Glutamatergic neuron (in vitro differentiated cells): ENCODE results near the gene USP38. TPM values are rescaled to one million over a fixed set of nuclear protein-coding genes. Genes with fewer than 3 reads are reported as not detected.

Experiments used
- DNase-seq: peaks from one replicate; pipeline ENCODE4 v3.0.0; 2022
- H3K27ac Mint-ChIP-seq: one replicate; pipeline ENCODE4 v1.8.0; 2020; ENCODE audit warnings: mild to moderate bottlenecking, mixed read lengths, inconsistent platforms; ENCODE audit not compliant: unreplicated experiment
- H3K27me3 Mint-ChIP-seq: one replicate; pipeline ENCODE4 v1.8.0; 2020; ENCODE audit warnings: mild to moderate bottlenecking, moderate library complexity, mixed read lengths, inconsistent platforms; ENCODE audit not compliant: unreplicated experiment
- H3K36me3 Mint-ChIP-seq: one replicate; pipeline ENCODE4 v1.8.0; 2020; ENCODE audit warnings: mild to moderate bottlenecking, mixed read lengths, inconsistent platforms; ENCODE audit not compliant: unreplicated experiment
- H3K4me1 Mint-ChIP-seq: one replicate; pipeline ENCODE4 v1.8.0; 2020; ENCODE audit warnings: mild to moderate bottlenecking, low read depth, mixed read lengths, inconsistent platforms; ENCODE audit not compliant: unreplicated experiment
- H3K4me3 Mint-ChIP-seq: one replicate; pipeline ENCODE4 v1.8.0; 2020; ENCODE audit warnings: mild to moderate bottlenecking, mixed read lengths, inconsistent platforms; ENCODE audit not compliant: unreplicated experiment
- H3K9me3 Mint-ChIP-seq: one replicate; pipeline ENCODE4 v1.8.0; 2020; ENCODE audit warnings: mild to moderate bottlenecking, moderate library complexity, mixed read lengths, inconsistent platforms; ENCODE audit not compliant: unreplicated experiment
- total RNA-seq: library from RNA; stranded (reverse); fragmentation: NEBNext Ultra II Directional; extraction: Animal tissue kit (Norgen Biotek cat#: 25700); gene quantifications from one replicate; pipeline ENCODE4 v1.2.1, GENCODE V29; 2021; ENCODE audit not compliant: unreplicated experiment
- TF ChIP-seq, protein P1 (sequence below): fragments of 200-600 bp; sonication (generic); IDR thresholded peaks from one replicate; pipeline ENCODE4 v1.5.0; 2021; ENCODE audit not compliant: partially characterized antibody, unreplicated experiment

Gene USP38
- total RNA-seq, 1 donor from 2014 or later: 15.9 TPM

DNA sequence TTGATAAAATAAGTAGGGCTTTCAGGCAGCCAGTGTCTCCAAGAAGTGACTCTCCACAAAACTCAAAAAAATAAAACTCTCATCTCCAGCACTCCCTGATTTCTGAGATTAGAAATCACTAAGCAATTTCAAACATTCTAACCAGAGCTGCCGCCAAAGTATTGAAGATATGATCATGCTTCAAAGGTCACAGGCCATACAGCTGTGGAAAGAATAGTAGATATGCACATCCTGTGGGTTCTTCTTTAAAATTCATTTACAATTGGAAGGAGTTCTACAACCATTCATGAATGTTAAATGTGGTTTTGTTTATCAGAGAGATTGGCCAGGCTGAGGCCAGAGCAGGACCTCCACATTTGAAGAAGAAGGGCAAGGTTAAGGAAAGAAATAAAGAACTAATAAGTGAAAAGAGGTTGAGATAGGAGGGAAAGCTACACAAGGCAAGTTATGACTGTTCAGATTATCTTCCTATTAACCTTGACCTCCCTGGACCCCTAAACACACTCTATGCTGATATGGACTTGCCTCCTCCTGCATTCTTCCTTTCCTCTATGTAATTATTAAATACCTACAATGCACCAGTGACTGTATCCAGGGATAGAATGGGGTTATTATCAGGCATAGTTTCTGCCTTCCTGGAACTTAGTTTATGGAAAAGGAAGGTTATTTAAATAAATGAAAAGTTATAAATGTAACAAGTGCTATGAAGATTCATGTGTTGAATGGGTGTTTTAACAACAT is 56.4 kb downstream of the USP38 start:
- DNase-seq: no peak
- no peaks in the 10 kb centered on the region for H3K4me1 Mint-ChIP-seq
- no peak overlapping the region for H3K4me3 Mint-ChIP-seq
- H3K36me3 Mint-ChIP-seq: peaks cover 6% of the 10 kb centered on the region
- no peaks in the 10 kb centered on the region for H3K27me3 Mint-ChIP-seq
- H3K9me3 Mint-ChIP-seq: peaks cover 8% of the 10 kb centered on the region
- TF ChIP-seq, protein P1, sequence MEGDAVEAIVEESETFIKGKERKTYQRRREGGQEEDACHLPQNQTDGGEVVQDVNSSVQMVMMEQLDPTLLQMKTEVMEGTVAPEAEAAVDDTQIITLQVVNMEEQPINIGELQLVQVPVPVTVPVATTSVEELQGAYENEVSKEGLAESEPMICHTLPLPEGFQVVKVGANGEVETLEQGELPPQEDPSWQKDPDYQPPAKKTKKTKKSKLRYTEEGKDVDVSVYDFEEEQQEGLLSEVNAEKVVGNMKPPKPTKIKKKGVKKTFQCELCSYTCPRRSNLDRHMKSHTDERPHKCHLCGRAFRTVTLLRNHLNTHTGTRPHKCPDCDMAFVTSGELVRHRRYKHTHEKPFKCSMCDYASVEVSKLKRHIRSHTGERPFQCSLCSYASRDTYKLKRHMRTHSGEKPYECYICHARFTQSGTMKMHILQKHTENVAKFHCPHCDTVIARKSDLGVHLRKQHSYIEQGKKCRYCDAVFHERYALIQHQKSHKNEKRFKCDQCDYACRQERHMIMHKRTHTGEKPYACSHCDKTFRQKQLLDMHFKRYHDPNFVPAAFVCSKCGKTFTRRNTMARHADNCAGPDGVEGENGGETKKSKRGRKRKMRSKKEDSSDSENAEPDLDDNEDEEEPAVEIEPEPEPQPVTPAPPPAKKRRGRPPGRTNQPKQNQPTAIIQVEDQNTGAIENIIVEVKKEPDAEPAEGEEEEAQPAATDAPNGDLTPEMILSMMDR: no peak
- no peak overlapping the region for H3K27ac Mint-ChIP-seq

DNA sequence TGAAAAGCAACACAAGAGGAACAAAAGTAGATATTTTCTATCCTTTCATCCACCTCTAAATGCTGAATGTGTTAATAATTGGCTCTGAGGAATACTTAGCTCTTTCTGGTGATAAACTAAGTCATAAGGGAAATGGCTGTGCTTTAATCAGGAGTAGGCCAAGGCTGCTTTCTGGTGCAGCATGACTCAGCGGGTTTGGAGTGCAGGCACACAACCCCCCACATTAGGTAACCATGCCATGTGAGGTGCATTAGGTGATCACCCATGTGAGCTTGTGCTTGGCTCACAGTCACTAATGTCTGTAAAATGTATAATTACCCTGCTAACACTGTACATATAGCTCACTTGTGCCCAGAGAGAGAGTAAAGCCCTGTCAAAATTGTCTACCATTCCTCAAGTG is 57.2 kb downstream of the USP38 start:
- DNase-seq: no peak
- H3K27ac Mint-ChIP-seq: no peak overlapping the region

DNA sequence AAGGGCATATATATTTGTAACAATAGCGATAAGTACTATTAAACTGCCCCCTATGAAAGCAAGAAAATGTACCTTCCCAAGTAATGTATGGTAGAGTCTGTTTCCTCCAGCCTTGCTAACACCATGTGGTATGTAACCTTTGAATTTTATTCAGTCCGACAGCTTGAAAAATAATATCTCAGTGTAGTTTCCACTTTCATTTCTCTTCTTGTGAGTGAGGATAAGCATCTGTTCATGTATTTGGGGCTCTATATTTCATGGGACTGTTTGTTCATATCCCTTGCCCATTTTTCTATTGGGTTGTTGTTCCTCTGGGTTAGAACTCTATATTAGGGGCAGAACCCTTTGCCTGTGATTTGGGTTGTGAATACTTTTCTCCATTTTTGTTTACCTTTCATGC is 58.3 kb downstream of the USP38 start:
- Mint-ChIP-seq H3K36me3 (peaks cover 6% of the 10 kb centered on the region), H3K27me3 (no peaks in the 10 kb centered on the region), H3K27ac (no peak overlapping the region), H3K4me1 (no peaks in the 10 kb centered on the region), H3K4me3 (no peak overlapping the region), H3K9me3 (peaks cover 8% of the 10 kb centered on the region)
- TF ChIP-seq, protein P1: no peak
- no peak for DNase-seq

More for the DNA sequence above, 57.2 kb downstream of the USP38 start:
- Mint-ChIP-seq H3K4me1 (no peaks in the 10 kb centered on the region), H3K27me3 (no peaks in the 10 kb centered on the region), H3K36me3 (peaks cover 6% of the 10 kb centered on the region), H3K4me3 (no peak overlapping the region), H3K9me3 (peaks cover 8% of the 10 kb centered on the region)
- TF ChIP-seq, protein P1: no peak

DNA sequence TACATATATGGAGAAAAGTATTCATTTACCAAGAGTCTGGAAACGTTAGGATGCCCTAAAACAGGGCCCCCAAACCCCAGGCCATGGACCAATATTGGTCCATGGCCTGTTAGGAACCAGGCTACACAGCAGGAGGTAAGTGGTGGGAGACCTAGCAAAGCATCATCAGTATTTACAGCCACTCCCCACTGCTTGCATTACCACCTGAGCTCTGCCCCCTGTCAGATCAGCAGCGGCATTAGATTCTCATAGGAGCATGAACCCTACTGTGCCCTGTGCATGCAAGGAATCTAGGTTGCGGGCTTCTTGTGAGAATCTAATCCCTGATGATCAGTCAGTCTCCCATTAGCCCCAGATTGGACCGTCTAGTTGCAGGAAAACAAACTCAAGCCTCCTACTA is 62.3 kb downstream of the USP38 start:
- Mint-ChIP-seq H3K9me3 (peaks cover 2% of the 10 kb centered on the region), H3K27ac (no peak overlapping the region), H3K4me1 (no peaks in the 10 kb centered on the region), H3K36me3 (peaks cover 5% of the 10 kb centered on the region), H3K27me3 (no peaks in the 10 kb centered on the region), H3K4me3 (no peak overlapping the region)
- TF ChIP-seq, protein P1: no peak
- DNase-seq: no peak

DNA sequence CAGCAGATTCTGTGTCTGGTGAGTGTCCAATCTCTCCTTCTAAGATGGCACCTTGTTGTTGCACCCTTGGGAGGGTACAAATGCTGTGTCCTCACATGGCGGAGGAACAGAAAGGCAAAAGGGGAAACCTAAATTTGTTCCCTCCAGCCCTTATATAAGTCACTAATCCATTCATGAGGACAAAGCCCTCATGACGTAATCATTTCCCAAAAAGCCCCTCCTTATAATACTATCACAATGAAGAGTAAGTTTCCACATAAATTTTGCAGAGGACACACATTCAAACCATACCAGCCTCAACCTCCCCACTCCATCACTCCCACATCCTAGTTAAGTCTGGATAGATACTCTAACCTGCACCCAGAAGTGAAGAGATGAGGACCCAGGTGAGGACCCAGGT is 63.1 kb downstream of the USP38 start:
- Mint-ChIP-seq H3K4me1 (no peaks in the 10 kb centered on the region), H3K27me3 (no peaks in the 10 kb centered on the region), H3K27ac (no peak overlapping the region), H3K36me3 (no peaks in the 10 kb centered on the region), H3K9me3 (no peaks in the 10 kb centered on the region), H3K4me3 (no peak overlapping the region)
- no peak for DNase-seq
- TF ChIP-seq, protein P1: no peak
